Measurements from ENCODE around the gene SLC22A4.

SLC22A4 gene

GRCh38 chr5:132300577-132301343, 6.6 kb downstream of the SLC22A4 start:
- no peak for DNase-seq

GRCh38 chr5:132301344-132302271, 7.4 kb downstream of the SLC22A4 start:
- DNase-seq = no peak

- no peak for DNase-seq
These were observed 8.2 kb downstream of the SLC22A4 start for GRCh38 chr5:132302413-132302812.

- DNase-seq = no peak
These were observed 9.4 kb downstream of the SLC22A4 start for GRCh38 chr5:132303589-132303988.

GRCh38 chr5:132305420-132305819, 11.2 kb downstream of the SLC22A4 start:
- DNase-seq = no peak

GRCh38 chr5:132308701-132309100, 14.5 kb downstream of the SLC22A4 start:
- no peak for DNase-seq

- no peak for DNase-seq
These were observed 15.5 kb downstream of the SLC22A4 start for GRCh38 chr5:132309679-132310078.

GRCh38 chr5:132310141-132310834, 16.1 kb downstream of the SLC22A4 start:
- DNase-seq = no peak

GRCh38 chr5:132313366-132313765, 19.2 kb downstream of the SLC22A4 start:
- no peak for DNase-seq

- DNase-seq = no peak
These were observed 19.8 kb downstream of the SLC22A4 start for GRCh38 chr5:132313961-132314432.

- DNase-seq = no peak
These were observed 21.4 kb downstream of the SLC22A4 start for GRCh38 chr5:132315529-132316067.

- no peak for DNase-seq
These were observed 25.8 kb downstream of the SLC22A4 start for GRCh38 chr5:132319975-132320374.

GRCh38 chr5:132321109-132321721, 27.0 kb downstream of the SLC22A4 start:
- no peak for DNase-seq

GRCh38 chr5:132322266-132322665, 28.1 kb downstream of the SLC22A4 start:
- DNase-seq = no peak

GRCh38 chr5:132323202-132323601, 29.0 kb downstream of the SLC22A4 start:
- DNase-seq = no peak

GRCh38 chr5:132325691-132326090, 31.5 kb downstream of the SLC22A4 start:
- no peak for DNase-seq

- DNase-seq = no peak
These were observed 33.2 kb downstream of the SLC22A4 start for GRCh38 chr5:132327252-132327955.

GRCh38 chr5:132334812-132335211, 40.6 kb downstream of the SLC22A4 start:
- no peak for DNase-seq

GRCh38 chr5:132335402-132335801, 41.2 kb downstream of the SLC22A4 start:
- no peak for DNase-seq

GRCh38 chr5:132339502-132339901, 45.3 kb downstream of the SLC22A4 start:
- DNase-seq = no peak

GRCh38 chr5:132342291-132343180, 48.3 kb downstream of the SLC22A4 start:
- no peak for DNase-seq
